K562 (cell line): ENCODE data around the gene PODXL2.

Source experiments
- ELF1 ChIP-seq: fragments of 200-800 bp; sonication (Bioruptor generic); IDR thresholded peaks from 2 replicates; pipeline ENCODE4 v1.6.1; 2016; ENCODE audit warnings: missing genetic modification characterization, missing compliant biosample characterization
- HNRNPK ChIP-seq: fragments of 200-400 bp; formaldehyde crosslinking; IDR thresholded peaks from one replicate; pipeline ENCODE4 v1.6.1; 2018; ENCODE audit warnings: mild to moderate bottlenecking, low read depth, low read length; ENCODE audit not compliant: poor library complexity, severe bottlenecking
- MEF2A ChIP-seq: IDR thresholded peaks from 2 replicates; pipeline ENCODE4 v1.6.1; 2011; ENCODE audit warnings: low read depth, mild to moderate bottlenecking, low read length, moderate library complexity; ENCODE audit not compliant: control insufficient read depth
- NEUROD1 ChIP-seq: fragments of 150-350 bp; IDR thresholded peaks from 2 replicates; pipeline ENCODE4 v1.6.1; 2014; ENCODE audit warnings: borderline replicate concordance, low read length, low read depth; ENCODE audit not compliant: partially characterized antibody
- NR3C1 ChIP-seq: sonication (generic); formaldehyde crosslinking; IDR thresholded peaks from 2 replicates; pipeline ENCODE4 v1.8.1; 2022; ENCODE audit warnings: missing genetic modification reagents
- POLR2A ChIP-seq: fragments of 450-650 bp; conservative IDR thresholded peaks from 2 replicates; pipeline ENCODE4 v1.6.1; 2016
- TF ChIP-seq, protein P1 (sequence below), 3 experiments: IDR thresholded peaks in 2 of 3; conservative IDR thresholded peaks in 1 of 3; 2 replicates each; pipeline ENCODE4 v1.5.1; 2011 to 2012; ENCODE audit warnings: low read length in 3 of 3, mild to moderate bottlenecking in 3 of 3, control low read depth in 2 of 3, improper control_type of control experiment in 1 of 3, inconsistent platforms in 1 of 3, low read depth in 1 of 3, mixed read lengths in 1 of 3, moderate library complexity in 1 of 3; ENCODE audit not compliant: insufficient read depth in 2 of 3
- TF ChIP-seq, protein P2 (sequence below): sonication (generic); formaldehyde crosslinking; IDR thresholded peaks from 2 replicates; pipeline ENCODE4 v1.9.0; 2022; ENCODE audit warnings: mild to moderate bottlenecking, missing genetic modification reagents

DNA sequence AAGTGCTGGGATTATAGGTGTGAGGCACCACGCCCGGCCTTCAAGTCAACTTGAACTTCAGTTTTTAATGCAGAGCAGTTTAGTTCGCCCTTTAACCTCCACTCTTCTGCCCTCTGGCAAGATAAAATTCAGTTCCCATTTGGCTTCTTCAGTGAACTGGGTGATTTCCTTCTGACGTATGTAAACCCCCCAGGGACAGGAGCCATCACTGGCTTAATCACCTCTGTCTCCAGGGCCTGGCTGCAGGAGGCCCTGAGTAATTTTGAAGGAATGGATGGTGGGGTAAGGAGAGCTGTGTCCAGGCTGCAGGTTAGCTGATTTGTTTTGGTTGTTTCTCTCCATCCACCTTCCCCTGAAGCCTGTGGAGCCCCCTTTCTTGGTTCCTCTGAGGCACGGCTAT, 18.9 kb upstream of the PODXL2 start:
- TF ChIP-seq ELF1 (tag) = no peak
- no peak for TF ChIP-seq NEUROD1
- no peak for TF ChIP-seq NR3C1 (CRISPR knock-in tag)
- TF ChIP-seq, protein P1, sequence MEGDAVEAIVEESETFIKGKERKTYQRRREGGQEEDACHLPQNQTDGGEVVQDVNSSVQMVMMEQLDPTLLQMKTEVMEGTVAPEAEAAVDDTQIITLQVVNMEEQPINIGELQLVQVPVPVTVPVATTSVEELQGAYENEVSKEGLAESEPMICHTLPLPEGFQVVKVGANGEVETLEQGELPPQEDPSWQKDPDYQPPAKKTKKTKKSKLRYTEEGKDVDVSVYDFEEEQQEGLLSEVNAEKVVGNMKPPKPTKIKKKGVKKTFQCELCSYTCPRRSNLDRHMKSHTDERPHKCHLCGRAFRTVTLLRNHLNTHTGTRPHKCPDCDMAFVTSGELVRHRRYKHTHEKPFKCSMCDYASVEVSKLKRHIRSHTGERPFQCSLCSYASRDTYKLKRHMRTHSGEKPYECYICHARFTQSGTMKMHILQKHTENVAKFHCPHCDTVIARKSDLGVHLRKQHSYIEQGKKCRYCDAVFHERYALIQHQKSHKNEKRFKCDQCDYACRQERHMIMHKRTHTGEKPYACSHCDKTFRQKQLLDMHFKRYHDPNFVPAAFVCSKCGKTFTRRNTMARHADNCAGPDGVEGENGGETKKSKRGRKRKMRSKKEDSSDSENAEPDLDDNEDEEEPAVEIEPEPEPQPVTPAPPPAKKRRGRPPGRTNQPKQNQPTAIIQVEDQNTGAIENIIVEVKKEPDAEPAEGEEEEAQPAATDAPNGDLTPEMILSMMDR (IDR thresholded peaks at IDR 0.05 in 2 of 3, conservative IDR thresholded peaks at IDR 0.05 in 1 of 3; ENCODE audit: insufficient read depth in 2 of 3, low read depth in 1 of 3, low read length in 3 of 3) = no peak
- TF ChIP-seq, protein P2, sequence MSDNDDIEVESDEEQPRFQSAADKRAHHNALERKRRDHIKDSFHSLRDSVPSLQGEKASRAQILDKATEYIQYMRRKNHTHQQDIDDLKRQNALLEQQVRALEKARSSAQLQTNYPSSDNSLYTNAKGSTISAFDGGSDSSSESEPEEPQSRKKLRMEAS (CRISPR knock-in tag) = no peak
- TF ChIP-seq MEF2A = no peak
- TF ChIP-seq POLR2A = no peak
- no peak for TF ChIP-seq HNRNPK
